PFSK-1 (cell line): Measurements from ENCODE around the gene PRDM11.

ENCODE experiments used
- FOXP2 ChIP-seq: optimal IDR thresholded peaks from 2 replicates; pipeline ENCODE3; 2011; ENCODE audit warnings: borderline replicate concordance, control low read depth, inconsistent platforms; ENCODE audit not compliant: insufficient read depth; ENCODE audit errors: extremely low read length, extremely low read depth
- POLR2AphosphoS5 ChIP-seq: IDR thresholded peaks from 2 replicates; pipeline ENCODE4 v1.6.1; 2012; ENCODE audit warnings: low read depth, mild to moderate bottlenecking, control low read depth, low read length, moderate library complexity

DNA sequence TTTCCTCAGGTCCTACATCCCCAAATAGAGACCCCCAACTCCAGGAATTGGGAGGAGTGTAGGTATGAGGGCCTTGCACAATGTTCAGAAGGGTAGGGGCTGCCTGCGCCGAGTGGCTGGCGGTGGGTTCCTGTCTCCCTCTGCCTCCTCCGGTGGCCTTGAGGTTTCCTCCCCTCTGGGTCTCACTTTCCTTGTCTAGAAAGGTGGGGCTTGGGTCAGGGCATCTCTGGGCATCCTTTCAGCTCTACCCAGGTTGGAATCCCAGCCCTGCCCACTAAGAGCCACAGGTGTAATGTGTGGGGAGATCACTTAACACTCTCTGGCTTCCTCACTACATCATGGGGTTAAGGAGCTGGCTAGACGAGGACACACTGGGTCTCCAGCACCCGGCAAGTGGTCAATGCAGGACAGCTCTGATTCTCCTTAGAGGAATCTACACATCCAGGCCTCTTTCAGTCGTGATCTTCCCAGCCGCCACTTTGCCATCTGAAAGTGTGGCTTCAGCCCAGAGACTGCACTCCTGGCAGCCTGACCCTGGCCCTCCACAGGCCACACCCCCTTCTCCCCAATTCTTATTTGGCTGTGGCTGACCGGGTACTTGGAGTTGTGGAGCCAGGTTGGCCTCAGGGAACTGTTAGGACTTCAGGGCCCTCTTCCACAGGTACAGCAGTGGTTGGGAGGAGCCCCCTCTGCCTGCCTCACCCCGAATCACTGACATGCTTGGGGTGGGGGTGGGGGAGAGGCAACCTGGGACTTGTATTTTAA, 22.1 kb downstream of the PRDM11 start:
- TF ChIP-seq POLR2AphosphoS5 = no peak
- no peak for TF ChIP-seq FOXP2
